Neuronal stem cell (in vitro differentiated cells): ENCODE results near the gene PANX3.

Experiments used
- DNase-seq: peaks from one replicate; pipeline ENCODE4 v3.0.0-alpha.2; 2013; ENCODE audit warnings: low spot score
- H2AFZ ChIP-seq: one replicate; pipeline ENCODE4 v1.6.1; 2013; ENCODE audit warnings: mild to moderate bottlenecking, low read length, inconsistent platforms
- H2AK5ac ChIP-seq: 2 replicates; pipeline ENCODE4 v1.6.1; 2013; ENCODE audit warnings: low read depth, mild to moderate bottlenecking, inconsistent platforms, low read length, moderate library complexity, mixed read lengths
- H2BK120ac ChIP-seq: 2 replicates; pipeline ENCODE4 v1.6.1; 2013; ENCODE audit warnings: low read depth, mild to moderate bottlenecking, inconsistent platforms, low read length, moderate library complexity, mixed read lengths
- H2BK12ac ChIP-seq: one replicate; pipeline ENCODE4 v1.6.1; 2013; ENCODE audit warnings: low read length, inconsistent platforms
- H2BK15ac ChIP-seq: 2 replicates; pipeline ENCODE4 v1.6.1; 2013; ENCODE audit warnings: mild to moderate bottlenecking, low read length, inconsistent platforms, mixed read lengths
- H2BK5ac ChIP-seq: one replicate; pipeline ENCODE4 v1.6.1; 2013; ENCODE audit warnings: inconsistent platforms, mild to moderate bottlenecking, low read length, moderate library complexity
- H3K14ac ChIP-seq: one replicate; pipeline ENCODE4 v1.6.1; 2013; ENCODE audit warnings: low read length, inconsistent platforms
- H3K18ac ChIP-seq: 2 replicates; pipeline ENCODE4 v1.6.1; 2013; ENCODE audit warnings: low read length, inconsistent platforms
- H3K23ac ChIP-seq: 2 replicates; pipeline ENCODE4 v1.6.1; 2013; ENCODE audit warnings: low read depth, mild to moderate bottlenecking, mixed read lengths, low read length, inconsistent platforms; ENCODE audit not compliant: poor library complexity
- H3K27ac ChIP-seq: replicated peaks from 3 replicates; pipeline ENCODE4 v1.5.1; 2013; ENCODE audit warnings: low read length, inconsistent platforms
- H3K27me3 ChIP-seq, 3 experiments: 2 replicates each; pipeline ENCODE4 v1.6.1; 2013; ENCODE audit warnings: low read length in 3 of 3, mild to moderate bottlenecking in 2 of 3, inconsistent platforms in 1 of 3, low read depth in 1 of 3, mixed read lengths in 1 of 3, moderate library complexity in 1 of 3; ENCODE audit not compliant: control insufficient read depth in 3 of 3, insufficient read depth in 3 of 3
- H3K36me3 ChIP-seq, 2 donors: replicated peaks in 1 of 2; 2 replicates each; pipeline ENCODE4 v1.6.1; 2013; ENCODE audit warnings: low read length in 2 of 2; ENCODE audit not compliant: control insufficient read depth in 2 of 2, insufficient read depth in 2 of 2
- H3K4ac ChIP-seq: 2 replicates; pipeline ENCODE4 v1.6.1; 2013; ENCODE audit warnings: inconsistent platforms, mild to moderate bottlenecking, low read length, moderate library complexity
- H3K4me1 ChIP-seq, 2 donors: 1 replicate in 1 of 2; 2 replicates in 1 of 2; pipeline ENCODE4 v1.6.1; 2013; ENCODE audit warnings: low read length in 2 of 2, low read depth in 1 of 2; ENCODE audit not compliant: control insufficient read depth in 2 of 2, insufficient read depth in 1 of 2
- H3K4me2 ChIP-seq: one replicate; pipeline ENCODE4 v1.6.1; 2013; ENCODE audit warnings: mild to moderate bottlenecking, low read length, inconsistent platforms; ENCODE audit not compliant: insufficient read depth, poor library complexity, severe bottlenecking
- H3K4me3 ChIP-seq, 2 donors: 2 replicates each; pipeline ENCODE4 v1.5.1; 2013; ENCODE audit warnings: low read length in 2 of 2, mild to moderate bottlenecking in 2 of 2, inconsistent platforms in 1 of 2, moderate library complexity in 1 of 2
- H3K79me1 ChIP-seq: one replicate; pipeline ENCODE4 v1.6.1; 2013; ENCODE audit warnings: low read depth, mild to moderate bottlenecking, inconsistent platforms, low read length, moderate library complexity
- H3K9ac ChIP-seq: one replicate; pipeline ENCODE4 v1.6.1; 2013; ENCODE audit warnings: mild to moderate bottlenecking, low read depth, low read length, inconsistent platforms; ENCODE audit not compliant: poor library complexity
- H3K9me3 ChIP-seq, 2 donors: replicated peaks in 1 of 2; 2 replicates each; pipeline versions ENCODE3 to v1.6.1; 2013; ENCODE audit warnings: low read length in 2 of 2, mild to moderate bottlenecking in 2 of 2, inconsistent platforms in 1 of 2, low read depth in 1 of 2, mixed read lengths in 1 of 2, moderate library complexity in 1 of 2; ENCODE audit not compliant: control insufficient read depth in 2 of 2, insufficient read depth in 1 of 2
- H4K8ac ChIP-seq: one replicate; pipeline ENCODE4 v1.6.1; 2013; ENCODE audit warnings: low read depth, mild to moderate bottlenecking, inconsistent platforms, low read length, moderate library complexity
- H4K91ac ChIP-seq: one replicate; pipeline ENCODE4 v1.6.1; 2013; ENCODE audit warnings: low read length, low read depth, mild to moderate bottlenecking, inconsistent platforms; ENCODE audit not compliant: poor library complexity
- WGBS, 2 donors: extraction: QIAGEN DNeasy Blood & Tissue Kit; methylation state at CpG; one replicate each; pipeline ENCODE4 v1.1.7; 2013; ENCODE audit warnings: missing lambda C conversion rate in 2 of 2, mixed read lengths in 1 of 2; ENCODE audit not compliant: insufficient read length in 2 of 2, insufficient replicate concordance in 1 of 2; ENCODE audit errors: extremely low coverage in 2 of 2; 5-methylcytosine and 5-hydroxymethylcytosine counted together

The PANX3 gene

DNA sequence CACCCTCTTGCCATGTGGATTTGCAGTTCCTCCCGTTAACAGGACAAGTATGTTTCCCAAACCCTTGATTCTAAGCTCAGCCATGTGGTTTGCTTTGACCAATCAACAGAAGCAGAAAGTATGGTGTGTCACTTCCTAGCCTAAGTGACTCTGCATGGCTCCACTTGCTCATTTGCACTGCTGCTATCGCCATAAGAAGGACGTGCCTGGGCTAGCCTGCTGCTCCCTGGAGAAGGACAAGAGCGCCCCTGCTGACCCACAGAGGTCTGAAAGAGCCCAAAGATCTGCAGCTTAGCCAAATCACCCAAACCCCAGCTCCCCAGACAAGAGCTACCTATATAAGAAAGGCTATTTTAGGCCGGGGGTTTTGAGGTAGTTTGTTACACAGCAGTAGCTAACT, 29.4 kb downstream of the PANX3 start:
- no peaks in the 10 kb centered on the region for H3K79me1 ChIP-seq
- H4K91ac ChIP-seq: no peak overlapping the region
- H3K36me3 ChIP-seq: peaks cover 1 to 42% of the 10 kb centered on the region in 2 donors
- no peaks in the 10 kb centered on the region for H3K27me3 ChIP-seq
- H2AK5ac ChIP-seq: no peak overlapping the region
- no peak overlapping the region for H4K8ac ChIP-seq
- H3K18ac ChIP-seq: no peak overlapping the region
- H3K4me1 ChIP-seq: peaks cover 0 to 5% of the 10 kb centered on the region in 2 donors
- no peak overlapping the region for H2AFZ ChIP-seq
- H3K4ac ChIP-seq: no peak overlapping the region
- no peak overlapping the region for H2BK15ac ChIP-seq
- no peak overlapping the region for H3K14ac ChIP-seq
- H3K27ac ChIP-seq: no peak overlapping the region
- H3K23ac ChIP-seq: no peak overlapping the region
- no CpG with 5 or more reads among the region's 5 CpGs for WGBS, 2 donors
- no peak overlapping the region for H2BK12ac ChIP-seq
- H3K4me3 ChIP-seq: no peak overlapping the region
- H2BK120ac ChIP-seq: no peak overlapping the region
- peaks cover 4 to 6% of the 10 kb centered on the region in 2 donors for H3K9me3 ChIP-seq
- DNase-seq: no peak
- H3K4me2 ChIP-seq: no peak overlapping the region
- H2BK5ac ChIP-seq: no peak overlapping the region
- no peak overlapping the region for H3K9ac ChIP-seq

DNA sequence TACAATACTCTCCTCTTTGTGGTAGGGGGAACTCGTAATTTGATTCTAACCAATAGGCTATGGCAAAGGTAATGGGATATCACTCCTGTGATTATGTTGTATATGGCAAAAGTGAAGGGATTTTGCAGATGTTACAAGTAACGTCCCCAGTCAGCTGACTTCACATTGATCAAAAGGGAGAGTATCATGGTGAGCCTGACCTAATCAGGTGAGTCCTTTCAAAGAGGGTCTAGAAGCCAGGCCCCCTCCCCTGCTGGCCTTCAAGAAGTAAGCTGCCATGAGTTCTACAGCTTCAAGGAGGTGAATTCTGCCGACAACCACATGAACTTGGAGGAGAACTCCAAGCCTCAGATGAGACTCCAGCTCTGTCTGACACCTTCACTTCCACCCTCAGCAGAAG, 31.4 kb downstream of the PANX3 start:
- H3K23ac ChIP-seq: no peak overlapping the region
- H3K36me3 ChIP-seq: peaks cover 0 to 23% of the 10 kb centered on the region in 2 donors
- no peak overlapping the region for H2AFZ ChIP-seq
- H3K79me1 ChIP-seq: no peaks in the 10 kb centered on the region
- no peak overlapping the region for H4K8ac ChIP-seq
- no peak overlapping the region for H3K18ac ChIP-seq
- H3K4me1 ChIP-seq: peaks cover 0 to 5% of the 10 kb centered on the region in 2 donors
- H3K27ac ChIP-seq: no peak overlapping the region
- H2AK5ac ChIP-seq: no peak overlapping the region
- no peak overlapping the region for H2BK5ac ChIP-seq
- peaks cover 4 to 6% of the 10 kb centered on the region in 2 donors for H3K9me3 ChIP-seq
- WGBS, 2 donors: no CpG with 5 or more reads among the region's 3 CpGs
- H3K4me2 ChIP-seq: no peak overlapping the region
- no peak overlapping the region for H3K4me3 ChIP-seq
- no peak overlapping the region for H2BK12ac ChIP-seq
- H3K14ac ChIP-seq: no peak overlapping the region
- no peak overlapping the region for H3K9ac ChIP-seq
- H3K27me3 ChIP-seq: no peaks in the 10 kb centered on the region
- no peak for DNase-seq
- H2BK120ac ChIP-seq: no peak overlapping the region
- H4K91ac ChIP-seq: no peak overlapping the region
- no peak overlapping the region for H2BK15ac ChIP-seq
- H3K4ac ChIP-seq: no peak overlapping the region

DNA sequence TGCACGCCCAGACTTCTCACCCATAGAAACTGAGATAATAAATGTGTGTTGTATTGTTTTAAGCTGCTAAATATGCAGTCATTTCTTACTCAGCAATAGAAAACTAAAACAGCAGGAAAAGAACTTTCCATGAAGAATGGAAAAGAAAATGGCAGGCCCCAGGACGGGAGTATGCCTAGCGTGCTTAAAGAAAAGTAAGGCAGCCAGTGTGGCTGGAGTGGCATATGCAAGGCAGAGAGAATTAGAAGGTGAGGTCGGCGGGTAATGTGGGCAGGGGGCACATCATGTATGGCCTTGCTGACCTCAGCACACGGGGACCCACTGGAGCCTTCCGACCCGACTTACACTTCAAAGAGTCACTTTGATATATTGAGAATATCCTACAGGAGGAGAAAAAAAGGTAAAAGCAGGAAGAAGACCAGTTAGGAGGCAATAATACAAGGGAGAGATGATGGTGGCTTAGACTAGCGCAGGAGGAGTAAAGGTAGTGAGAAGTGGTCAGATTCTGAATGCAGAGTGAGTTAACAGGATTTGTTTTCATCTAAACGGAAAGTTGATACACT, 31.9 kb downstream of the PANX3 start:
- H3K4me3 ChIP-seq: no peak overlapping the region
- H4K91ac ChIP-seq: no peak overlapping the region
- H3K4me2 ChIP-seq: no peak overlapping the region
- H3K79me1 ChIP-seq: no peaks in the 10 kb centered on the region
- H3K4me1 ChIP-seq: peaks cover 0 to 5% of the 10 kb centered on the region in 2 donors
- H3K9me3 ChIP-seq: peaks cover 4 to 6% of the 10 kb centered on the region in 2 donors
- no peak overlapping the region for H2AK5ac ChIP-seq
- H3K9ac ChIP-seq: no peak overlapping the region
- H3K23ac ChIP-seq: no peak overlapping the region
- H3K4ac ChIP-seq: no peak overlapping the region
- no peak overlapping the region for H3K14ac ChIP-seq
- no peaks in the 10 kb centered on the region for H3K27me3 ChIP-seq
- no peak overlapping the region for H2BK15ac ChIP-seq
- H3K18ac ChIP-seq: no peak overlapping the region
- no peak overlapping the region for H4K8ac ChIP-seq
- H2BK12ac ChIP-seq: no peak overlapping the region
- H2AFZ ChIP-seq: no peak overlapping the region
- no peak overlapping the region for H2BK5ac ChIP-seq
- no peak for DNase-seq
- H3K36me3 ChIP-seq: peaks cover 0 to 18% of the 10 kb centered on the region in 2 donors
- H3K27ac ChIP-seq: no peak overlapping the region
- H2BK120ac ChIP-seq: no peak overlapping the region
- no CpG with 5 or more reads among the region's 10 CpGs for WGBS, 2 donors

DNA sequence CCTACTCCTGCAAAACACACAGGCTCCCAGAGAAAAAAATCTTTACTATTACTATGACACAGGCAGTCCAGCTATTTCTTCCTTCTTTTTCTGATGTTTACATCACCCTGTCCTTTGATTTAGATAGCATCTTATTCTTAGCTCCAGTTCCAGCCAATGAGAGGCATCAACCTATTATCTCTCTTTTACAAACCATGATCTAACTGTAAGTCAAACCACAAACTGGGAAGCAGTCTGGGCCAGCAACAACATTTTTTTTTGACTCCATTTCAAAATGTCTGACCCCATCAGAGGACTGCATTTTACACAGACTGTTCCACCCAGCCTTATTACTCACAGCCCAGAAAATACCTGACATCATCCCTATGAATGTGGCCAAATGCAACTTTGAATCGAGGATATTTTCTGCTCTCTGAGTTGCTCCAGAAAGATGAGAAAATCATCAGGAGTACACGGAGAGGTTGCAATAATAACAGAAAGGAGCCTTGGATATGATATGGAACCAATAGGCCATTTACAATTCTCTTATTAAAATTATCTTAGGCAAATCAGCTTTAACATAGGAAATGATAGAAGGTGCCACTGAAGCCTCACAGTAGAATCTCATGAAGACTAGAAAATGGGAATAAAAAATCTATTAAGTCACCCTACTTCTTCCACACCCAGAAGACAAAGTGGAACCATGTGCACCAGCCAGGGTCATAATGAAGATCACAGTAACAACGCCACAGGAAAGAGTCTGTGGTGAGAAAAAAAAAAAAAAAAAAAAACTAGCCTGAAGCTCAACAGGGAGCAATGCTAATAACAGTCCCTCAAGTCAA, 32.6 kb downstream of the PANX3 start:
- Histone ChIP-seq H2BK12ac (no peak overlapping the region), H3K14ac (no peak overlapping the region), H3K9ac (no peak overlapping the region), H3K27me3 (no peaks in the 10 kb centered on the region), H3K18ac (no peak overlapping the region), H4K8ac (no peak overlapping the region), H2BK15ac (no peak overlapping the region), H3K79me1 (no peaks in the 10 kb centered on the region), H3K4ac (no peak overlapping the region), H3K4me2 (no peak overlapping the region), H3K4me1 (peaks cover 0 to 5% of the 10 kb centered on the region in 2 donors), H3K23ac (no peak overlapping the region), H2BK120ac (no peak overlapping the region), H2AK5ac (no peak overlapping the region), H3K9me3 (peaks cover 4 to 6% of the 10 kb centered on the region in 2 donors), H3K27ac (no peak overlapping the region), H3K36me3 (peaks cover 0 to 12% of the 10 kb centered on the region in 2 donors), H2BK5ac (no peak overlapping the region), H4K91ac (no peak overlapping the region), H3K4me3 (no peak overlapping the region), H2AFZ (peak overlapping the region; percentile 67)
- no peak for DNase-seq
- no CpG with 5 or more reads among the region's 3 CpGs for WGBS, 2 donors
